RWPE2 (cell line): ENCODE results near the gene COMMD1.

Experiments used
- ATAC-seq: fragments of 200-7000 bp; cut with Tn5 transposase; 3 replicates; pipeline ENCODE4 v1.9.1; 2021; ENCODE audit warnings: low read depth
- DNase-seq: peaks from one replicate; pipeline ENCODE4 v3.0.0-alpha.2; 2020; ENCODE audit warnings: low spot score
- H3K27ac ChIP-seq: fragments of 450-650 bp; 2 replicates; pipeline ENCODE4 v1.5.1; 2017; ENCODE audit warnings: mild to moderate bottlenecking; ENCODE audit not compliant: poor library complexity, severe bottlenecking
- H3K27me3 ChIP-seq: fragments of 250-450 bp; sonication (Bioruptor Pico); 2 replicates; pipeline ENCODE4 v1.5.1; 2021; ENCODE audit warnings: mild to moderate bottlenecking, moderate library complexity; ENCODE audit not compliant: insufficient read depth, poor library complexity, severe bottlenecking
- H3K36me3 ChIP-seq: fragments of 250-450 bp; sonication (Bioruptor Pico); 2 replicates; pipeline ENCODE4 v1.5.1; 2020; ENCODE audit warnings: low read depth, mild to moderate bottlenecking, moderate library complexity
- H3K4me1 ChIP-seq: fragments of 250-450 bp; sonication (Bioruptor Pico); 2 replicates; pipeline ENCODE4 v1.5.1; 2021; ENCODE audit warnings: mild to moderate bottlenecking, moderate library complexity; ENCODE audit not compliant: insufficient read depth, poor library complexity, severe bottlenecking
- H3K4me3 ChIP-seq: fragments of 250-450 bp; sonication (Bioruptor Pico); 2 replicates; pipeline ENCODE4 v1.5.1; 2021; ENCODE audit warnings: mild to moderate bottlenecking, moderate library complexity; ENCODE audit not compliant: severe bottlenecking
- H3K9me3 ChIP-seq: fragments of 250-450 bp; sonication (Bioruptor Pico); 2 replicates; pipeline ENCODE4 v1.5.1; 2021; ENCODE audit warnings: mild to moderate bottlenecking, moderate library complexity; ENCODE audit not compliant: severe bottlenecking
- CTCF ChIP-seq: fragments of 450-650 bp; IDR thresholded peaks from one replicate; pipeline ENCODE4 v1.5.1; 2017; ENCODE audit warnings: mild to moderate bottlenecking, moderate library complexity; ENCODE audit not compliant: poor library complexity, severe bottlenecking

COMMD1 gene

GRCh38 chr2:62140426-62141141, 235.1 kb downstream of the COMMD1 start:
- DNase-seq = no peak
- H3K4me3 ChIP-seq = no peak overlapping the region
- no peak overlapping the region for H3K27ac ChIP-seq
- no peaks in the 10 kb centered on the region for H3K9me3 ChIP-seq
- no peaks in the 10 kb centered on the region for H3K4me1 ChIP-seq
- H3K27me3 ChIP-seq = no peaks in the 10 kb centered on the region
- ATAC-seq = no peak
- H3K36me3 ChIP-seq = peaks cover 3% of the 10 kb centered on the region; the same call in 1 of the 2 replicates
- no peak for TF ChIP-seq CTCF

- H3K9me3 ChIP-seq = no peaks in the 10 kb centered on the region
- no peaks in the 10 kb centered on the region for H3K27me3 ChIP-seq
- DNase-seq (no peak), ATAC-seq (no peak)
- H3K4me1 ChIP-seq = no peaks in the 10 kb centered on the region
- no peak for TF ChIP-seq CTCF
- H3K27ac ChIP-seq = no peak overlapping the region
- H3K4me3 ChIP-seq = no peak overlapping the region
- peaks cover 3% of the 10 kb centered on the region; the same call in 1 of the 2 replicates for H3K36me3 ChIP-seq
These were observed 235.8 kb downstream of the COMMD1 start for GRCh38 chr2:62141142-62141740.

- DNase-seq (no peak), ATAC-seq (no peak)
- Histone ChIP-seq H3K4me3 (no peak overlapping the region), H3K9me3 (no peaks in the 10 kb centered on the region), H3K36me3 (peaks cover 3% of the 10 kb centered on the region; the same call in 1 of the 2 replicates), H3K27me3 (no peaks in the 10 kb centered on the region), H3K4me1 (no peaks in the 10 kb centered on the region), H3K27ac (no peak overlapping the region)
- no peak for TF ChIP-seq CTCF
These were observed 236.6 kb downstream of the COMMD1 start for GRCh38 chr2:62142054-62142453.

GRCh38 chr2:62143696-62144095, 238.2 kb downstream of the COMMD1 start:
- TF ChIP-seq CTCF = no peak
- peaks cover 12% of the 10 kb centered on the region for H3K4me1 ChIP-seq
- no peak overlapping the region for H3K4me3 ChIP-seq
- ATAC-seq = no peak
- no peak for DNase-seq
- H3K9me3 ChIP-seq = no peaks in the 10 kb centered on the region
- no peak overlapping the region for H3K27ac ChIP-seq
- no peaks in the 10 kb centered on the region for H3K27me3 ChIP-seq
- H3K36me3 ChIP-seq = no peaks in the 10 kb centered on the region
